ENCODE data around the gene NXPH4. TPM values are rescaled to one million over a fixed set of nuclear protein-coding genes. Genes with fewer than 3 reads are reported as not detected.

Gene NXPH4
- total RNA-seq, 2 experiments from 2014 or later: 0.41 to 0.45 TPM

GRCh38 chr12:57195186-57195585 lies 21.4 kb upstream of the NXPH4 start:
- TF ChIP-seq, protein P1, sequence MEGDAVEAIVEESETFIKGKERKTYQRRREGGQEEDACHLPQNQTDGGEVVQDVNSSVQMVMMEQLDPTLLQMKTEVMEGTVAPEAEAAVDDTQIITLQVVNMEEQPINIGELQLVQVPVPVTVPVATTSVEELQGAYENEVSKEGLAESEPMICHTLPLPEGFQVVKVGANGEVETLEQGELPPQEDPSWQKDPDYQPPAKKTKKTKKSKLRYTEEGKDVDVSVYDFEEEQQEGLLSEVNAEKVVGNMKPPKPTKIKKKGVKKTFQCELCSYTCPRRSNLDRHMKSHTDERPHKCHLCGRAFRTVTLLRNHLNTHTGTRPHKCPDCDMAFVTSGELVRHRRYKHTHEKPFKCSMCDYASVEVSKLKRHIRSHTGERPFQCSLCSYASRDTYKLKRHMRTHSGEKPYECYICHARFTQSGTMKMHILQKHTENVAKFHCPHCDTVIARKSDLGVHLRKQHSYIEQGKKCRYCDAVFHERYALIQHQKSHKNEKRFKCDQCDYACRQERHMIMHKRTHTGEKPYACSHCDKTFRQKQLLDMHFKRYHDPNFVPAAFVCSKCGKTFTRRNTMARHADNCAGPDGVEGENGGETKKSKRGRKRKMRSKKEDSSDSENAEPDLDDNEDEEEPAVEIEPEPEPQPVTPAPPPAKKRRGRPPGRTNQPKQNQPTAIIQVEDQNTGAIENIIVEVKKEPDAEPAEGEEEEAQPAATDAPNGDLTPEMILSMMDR (IDR thresholded peaks at IDR 0.05): no peak

DNA sequence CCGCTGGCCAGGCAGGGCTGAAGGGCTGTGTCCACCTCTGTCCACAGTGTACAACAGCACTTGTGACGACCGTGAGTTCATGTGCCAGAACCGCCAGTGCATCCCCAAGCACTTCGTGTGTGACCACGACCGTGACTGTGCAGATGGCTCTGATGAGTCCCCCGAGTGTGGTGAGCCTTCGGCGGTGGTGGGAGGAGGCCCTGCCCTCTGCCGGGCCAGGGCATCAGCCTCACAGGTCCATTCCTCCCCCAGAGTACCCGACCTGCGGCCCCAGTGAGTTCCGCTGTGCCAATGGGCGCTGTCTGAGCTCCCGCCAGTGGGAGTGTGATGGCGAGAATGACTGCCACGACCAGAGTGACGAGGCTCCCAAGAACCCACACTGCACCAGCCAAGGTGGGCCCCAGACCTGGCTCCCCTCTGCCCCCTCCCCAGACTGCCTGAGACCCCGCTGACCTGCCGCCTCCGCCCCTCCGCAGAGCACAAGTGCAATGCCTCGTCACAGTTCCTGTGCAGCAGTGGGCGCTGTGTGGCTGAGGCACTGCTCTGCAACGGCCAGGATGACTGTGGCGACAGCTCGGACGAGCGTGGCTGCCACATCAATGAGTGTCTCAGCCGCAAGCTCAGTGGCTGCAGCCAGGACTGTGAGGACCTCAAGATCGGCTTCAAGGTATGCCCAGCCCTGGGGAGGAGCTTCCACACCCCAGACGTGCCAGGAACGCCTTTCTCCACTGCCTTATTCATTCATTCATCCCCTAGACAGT lies 20.8 kb upstream of the NXPH4 start:
- POLR2A ChIA-PET: interaction anchor here (0.7 to 1.3 kb wide), 2 partner anchors 8 to 71 kb away, joined by 3 read pairs; no protein-coding TSS in a partner anchor
- intact Hi-C loops (cut with micrococcal nuclease): no loop called here
- H3K9me3 Mint-ChIP-seq: no peaks in the 10 kb centered on the region
- DNase-seq (no peak), ATAC-seq (peak; percentile 19)
- H3K27ac Mint-ChIP-seq: no peak overlapping the region
- H3K36me3 Mint-ChIP-seq (ENCODE audit: low read depth): no peaks in the 10 kb centered on the region
- H3K27me3 Mint-ChIP-seq: no peaks in the 10 kb centered on the region
- H3K4me3 Mint-ChIP-seq: no peak overlapping the region
- TF ChIP-seq, protein P1 (IDR thresholded peaks at IDR 0.05): no peak
- no peaks in the 10 kb centered on the region for H3K4me1 Mint-ChIP-seq (ENCODE audit: low read depth)
- CTCF ChIA-PET: interaction anchor here (1.0 to 1.5 kb wide), 5 partner anchors 10 to 72 kb away, joined by 3 to 4 read pairs (median 3); no protein-coding TSS in a partner anchor

More at GRCh38 chr12:57195186-57195585, 21.4 kb upstream of the NXPH4 start:
- ChIA-PET CTCF (no interaction called here), POLR2A (interaction anchor here (0.7 kb wide), 1 partner anchor 72 kb away, joined by 3 read pairs; no protein-coding TSS in a partner anchor)
- DNase-seq (no peak), ATAC-seq (no peak)
- intact Hi-C loops (cut with micrococcal nuclease): no loop called here
- no peak overlapping the region for H3K4me3 Mint-ChIP-seq
- no peaks in the 10 kb centered on the region for H3K4me1 Mint-ChIP-seq (ENCODE audit: low read depth)
- H3K27me3 Mint-ChIP-seq: no peaks in the 10 kb centered on the region
- no peaks in the 10 kb centered on the region for H3K9me3 Mint-ChIP-seq
- no peaks in the 10 kb centered on the region for H3K36me3 Mint-ChIP-seq (ENCODE audit: low read depth)
- no peak overlapping the region for H3K27ac Mint-ChIP-seq

- ChIA-PET CTCF (interaction anchor here (1.0 to 1.5 kb wide), 5 partner anchors 10 to 72 kb away, joined by 3 to 4 read pairs (median 3); no protein-coding TSS in a partner anchor), POLR2A (interaction anchor here (1.3 kb wide), 1 partner anchor 9 kb away, joined by 3 read pairs; no protein-coding TSS in a partner anchor)
These were observed 20.2 kb upstream of the NXPH4 start for GRCh38 chr12:57196439-57196838.

GRCh38 chr12:57196956-57197355 lies 19.6 kb upstream of the NXPH4 start:
- ATAC-seq (no peak), DNase-seq (no peak)
- Mint-ChIP-seq H3K36me3 (ENCODE audit: low read depth) (no peaks in the 10 kb centered on the region), H3K27me3 (no peaks in the 10 kb centered on the region), H3K27ac (no peak overlapping the region), H3K9me3 (no peaks in the 10 kb centered on the region), H3K4me3 (no peak overlapping the region), H3K4me1 (ENCODE audit: low read depth) (no peaks in the 10 kb centered on the region)
- TF ChIP-seq, protein P1 (IDR thresholded peaks at IDR 0.05): no peak
- ChIA-PET POLR2A (interaction anchor here (1.3 kb wide), 1 partner anchor 9 kb away, joined by 3 read pairs; no protein-coding TSS in a partner anchor), CTCF (interaction anchor here (1.3 to 1.5 kb wide), 2 partner anchors 14 to 73 kb away, joined by 3 to 4 read pairs; no protein-coding TSS in a partner anchor)
- intact Hi-C loops (cut with micrococcal nuclease): no loop called here

More at GRCh38 chr12:57196439-57196838, 20.2 kb upstream of the NXPH4 start:
- no peaks in the 10 kb centered on the region for H3K4me1 Mint-ChIP-seq (ENCODE audit: low read depth)
- no peaks in the 10 kb centered on the region for H3K36me3 Mint-ChIP-seq (ENCODE audit: low read depth)
- H3K27ac Mint-ChIP-seq: no peak overlapping the region
- DNase-seq (no peak), ATAC-seq (no peak)
- H3K27me3 Mint-ChIP-seq: no peaks in the 10 kb centered on the region
- no peak overlapping the region for H3K4me3 Mint-ChIP-seq
- no peaks in the 10 kb centered on the region for H3K9me3 Mint-ChIP-seq
- intact Hi-C loops (cut with micrococcal nuclease): no loop called here
- TF ChIP-seq, protein P1 (IDR thresholded peaks at IDR 0.05): no peak

DNA sequence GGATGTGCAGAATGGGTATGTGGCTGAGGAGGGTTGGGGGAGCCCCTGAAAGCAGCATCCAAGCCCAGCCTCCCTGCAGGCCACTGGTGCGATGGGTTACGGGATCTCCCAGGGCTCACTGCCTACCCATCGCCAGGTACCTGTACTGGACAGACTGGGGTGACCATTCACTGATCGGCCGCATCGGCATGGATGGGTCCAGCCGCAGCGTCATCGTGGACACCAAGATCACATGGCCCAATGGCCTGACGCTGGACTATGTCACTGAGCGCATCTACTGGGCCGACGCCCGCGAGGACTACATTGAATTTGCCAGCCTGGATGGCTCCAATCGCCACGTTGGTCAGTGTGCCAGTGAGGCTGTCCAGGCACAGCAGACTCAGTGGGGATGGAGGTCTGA lies 18.3 kb upstream of the NXPH4 start:
- ATAC-seq: no peak
- H3K4me3 Mint-ChIP-seq: no peak overlapping the region
- no peaks in the 10 kb centered on the region for H3K9me3 Mint-ChIP-seq
- ChIA-PET CTCF (interaction anchor here (1.0 to 2.4 kb wide), 4 partner anchors 15 to 75 kb away, joined by 3 to 5 read pairs (median 4); no protein-coding TSS in a partner anchor), POLR2A (interaction anchor here (0.7 kb wide), 1 partner anchor 16 kb away, joined by 3 read pairs; no protein-coding TSS in a partner anchor)
- intact Hi-C loops (cut with micrococcal nuclease): no loop called here
- H3K4me1 Mint-ChIP-seq (ENCODE audit: low read depth): no peaks in the 10 kb centered on the region
- no peaks in the 10 kb centered on the region for H3K36me3 Mint-ChIP-seq (ENCODE audit: low read depth)
- H3K27me3 Mint-ChIP-seq: no peaks in the 10 kb centered on the region
- TF ChIP-seq, protein P1 (IDR thresholded peaks at IDR 0.05): no peak
- no peak overlapping the region for H3K27ac Mint-ChIP-seq
- DNase-seq: no peak

Measured in activated CD8-positive, alpha-beta T cell treated with anti-CD3 and anti-CD28 coated beads for 36 hours (primary cell).